ENCODE measurements around the gene KCTD21.

Gene KCTD21

DNA sequence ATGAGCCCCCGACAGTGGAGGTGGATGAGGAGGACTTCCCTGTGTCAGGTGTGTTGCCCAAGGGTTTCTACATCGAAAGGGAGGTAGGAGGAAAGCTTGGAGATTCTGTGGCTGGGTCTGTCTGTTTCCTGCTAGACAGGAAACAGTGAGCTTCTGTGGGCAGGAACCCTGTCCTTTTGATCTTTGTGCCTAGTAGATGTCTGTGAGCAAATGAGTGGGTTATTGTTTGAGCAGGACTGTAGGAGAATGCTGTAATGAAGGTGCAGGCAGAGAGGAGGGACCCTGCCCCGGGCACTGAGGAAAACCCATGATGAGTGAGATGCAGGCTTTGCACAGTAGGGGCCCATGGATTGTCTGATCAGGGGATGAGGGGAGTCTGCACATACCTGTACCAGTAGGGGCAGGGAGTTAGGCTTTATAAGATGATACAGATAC, 14.3 kb upstream of the KCTD21 start:
- Histone ChIP-seq H4K20me1 (ENCODE audit: insufficient read depth, low read length, poor library complexity, severe bottlenecking) (no peaks in the 10 kb centered on the region), H3K36me3 (ENCODE audit: insufficient read depth, low read length) (no peaks in the 10 kb centered on the region; the same call in 1 of the 2 replicates), H3K27me3 (ENCODE audit: insufficient read depth, low read length, poor library complexity, severe bottlenecking) (no peaks in the 10 kb centered on the region), H3K4me3 (ENCODE audit: low read length, poor library complexity, severe bottlenecking) (peak overlapping the region; percentile 64), H3K4me2 (ENCODE audit: low read depth, low read length, poor library complexity, severe bottlenecking) (peak overlapping the region; percentile 79), H2AFZ (ENCODE audit: low read length) (0 out of 2 replicates have a peak overlapping the region, but pooled peaks have one; percentile 34), H3K9me2 (replicated peaks; ENCODE audit: low read depth, low read length) (no peaks in the 10 kb centered on the region), H3K9me3 (ENCODE audit: insufficient read depth, low read depth, low read length) (no peaks in the 10 kb centered on the region), H3K9ac (ENCODE audit: low read depth, low read length, poor library complexity, severe bottlenecking) (peak overlapping the region; percentile 50), H3K4me1 (ENCODE audit: insufficient read depth, low read length, poor library complexity, severe bottlenecking) (peaks cover 29% of the 10 kb centered on the region), H3F3A (ENCODE audit: low read depth) (0 out of 2 replicates have a peak, but pooled peaks cover 4% of the 10 kb centered on the region), H3K79me2 (ENCODE audit: insufficient read depth, low read length) (no peaks in the 10 kb centered on the region)
- TF ChIP-seq EZH2phosphoT487 (IDR thresholded peaks at IDR 0.05; ENCODE audit: borderline replicate concordance), result no peak
- TF ChIP-seq, protein P1, sequence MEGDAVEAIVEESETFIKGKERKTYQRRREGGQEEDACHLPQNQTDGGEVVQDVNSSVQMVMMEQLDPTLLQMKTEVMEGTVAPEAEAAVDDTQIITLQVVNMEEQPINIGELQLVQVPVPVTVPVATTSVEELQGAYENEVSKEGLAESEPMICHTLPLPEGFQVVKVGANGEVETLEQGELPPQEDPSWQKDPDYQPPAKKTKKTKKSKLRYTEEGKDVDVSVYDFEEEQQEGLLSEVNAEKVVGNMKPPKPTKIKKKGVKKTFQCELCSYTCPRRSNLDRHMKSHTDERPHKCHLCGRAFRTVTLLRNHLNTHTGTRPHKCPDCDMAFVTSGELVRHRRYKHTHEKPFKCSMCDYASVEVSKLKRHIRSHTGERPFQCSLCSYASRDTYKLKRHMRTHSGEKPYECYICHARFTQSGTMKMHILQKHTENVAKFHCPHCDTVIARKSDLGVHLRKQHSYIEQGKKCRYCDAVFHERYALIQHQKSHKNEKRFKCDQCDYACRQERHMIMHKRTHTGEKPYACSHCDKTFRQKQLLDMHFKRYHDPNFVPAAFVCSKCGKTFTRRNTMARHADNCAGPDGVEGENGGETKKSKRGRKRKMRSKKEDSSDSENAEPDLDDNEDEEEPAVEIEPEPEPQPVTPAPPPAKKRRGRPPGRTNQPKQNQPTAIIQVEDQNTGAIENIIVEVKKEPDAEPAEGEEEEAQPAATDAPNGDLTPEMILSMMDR (conservative IDR thresholded peaks at IDR 0.05; ENCODE audit: low read length), result no peak

DNA sequence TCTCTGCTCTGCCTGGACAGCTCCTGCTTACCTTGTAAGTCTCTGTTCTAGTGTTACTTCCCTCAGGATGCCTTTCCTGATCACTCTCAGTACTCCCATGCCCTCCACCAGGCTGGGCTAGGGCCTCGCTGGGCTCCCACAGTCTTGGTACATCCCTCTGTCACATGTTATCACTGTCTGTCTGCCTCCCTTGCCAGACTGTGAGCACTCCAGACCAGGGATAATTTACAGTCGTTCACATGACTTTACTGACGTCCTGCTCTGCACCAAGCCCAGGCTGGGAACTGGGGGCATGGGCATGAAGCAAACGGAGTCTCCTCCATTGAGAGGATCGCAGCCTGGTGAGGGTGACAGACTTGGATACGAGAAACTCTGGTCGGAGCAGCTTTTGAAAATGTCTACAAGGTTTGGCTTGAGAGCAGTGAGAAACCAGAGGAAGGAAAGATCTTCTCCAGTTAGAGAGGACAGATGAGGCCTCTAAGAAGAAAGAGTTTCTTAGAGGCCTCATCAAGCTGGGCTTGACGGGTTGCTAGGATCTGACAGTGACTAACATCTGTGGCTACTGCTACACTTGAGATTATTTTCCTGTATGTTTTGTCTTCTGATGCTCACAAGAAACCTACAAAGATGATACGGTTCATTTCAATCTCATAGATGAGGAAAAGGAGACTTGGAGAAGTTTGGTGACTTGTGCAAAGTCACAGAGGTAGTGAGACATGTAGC, 12.8 kb upstream of the KCTD21 start:
- Histone ChIP-seq H3K9ac (ENCODE audit: low read depth, low read length, poor library complexity, severe bottlenecking) (peak overlapping the region; percentile 31), H3K4me1 (ENCODE audit: insufficient read depth, low read length, poor library complexity, severe bottlenecking) (peaks cover 29% of the 10 kb centered on the region), H3K79me2 (ENCODE audit: insufficient read depth, low read length) (no peaks in the 10 kb centered on the region), H3K36me3 (ENCODE audit: insufficient read depth, low read length) (no peaks in the 10 kb centered on the region; the same call in 1 of the 2 replicates), H3F3A (ENCODE audit: low read depth) (0 out of 2 replicates have a peak, but pooled peaks cover 4% of the 10 kb centered on the region), H3K9me3 (ENCODE audit: insufficient read depth, low read depth, low read length) (no peaks in the 10 kb centered on the region), H2AFZ (ENCODE audit: low read length) (no peak overlapping the region), H3K4me2 (ENCODE audit: low read depth, low read length, poor library complexity, severe bottlenecking) (peak overlapping the region; percentile 79), H3K9me2 (replicated peaks; ENCODE audit: low read depth, low read length) (no peaks in the 10 kb centered on the region), H3K27me3 (ENCODE audit: insufficient read depth, low read length, poor library complexity, severe bottlenecking) (no peaks in the 10 kb centered on the region), H3K4me3 (ENCODE audit: low read length, poor library complexity, severe bottlenecking) (no peak overlapping the region), H4K20me1 (ENCODE audit: insufficient read depth, low read length, poor library complexity, severe bottlenecking) (no peaks in the 10 kb centered on the region)
- no peak for TF ChIP-seq EZH2phosphoT487 (IDR thresholded peaks at IDR 0.05; ENCODE audit: borderline replicate concordance)
- TF ChIP-seq, protein P1 (conservative IDR thresholded peaks at IDR 0.05; ENCODE audit: low read length), result no peak

DNA sequence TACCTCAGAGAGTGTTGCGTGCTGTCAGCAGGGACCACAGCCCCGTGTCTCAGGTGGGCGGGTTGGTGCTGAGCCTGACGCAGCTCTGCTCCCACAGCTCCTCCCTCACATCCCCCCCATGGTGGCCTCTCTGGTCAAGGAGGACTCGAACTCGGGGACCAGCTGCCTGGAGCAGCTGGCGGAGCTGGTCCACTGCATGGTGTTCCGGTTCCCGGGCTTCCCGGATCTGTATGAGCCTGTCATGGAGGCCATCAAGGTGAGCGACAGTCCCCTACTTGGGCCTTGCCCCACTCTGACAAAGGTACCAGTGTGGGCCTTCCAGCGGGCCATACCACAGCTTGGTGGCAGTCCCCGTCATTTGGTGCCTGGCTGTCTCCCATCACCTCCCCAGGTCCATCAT, 12.1 kb upstream of the KCTD21 start:
- no peak for TF ChIP-seq EZH2phosphoT487 (IDR thresholded peaks at IDR 0.05; ENCODE audit: borderline replicate concordance)
- TF ChIP-seq, protein P1 (conservative IDR thresholded peaks at IDR 0.05; ENCODE audit: low read length), result no peak
- no peaks in the 10 kb centered on the region for H3K9me3 ChIP-seq (ENCODE audit: insufficient read depth, low read depth, low read length)
- no peak overlapping the region for H3K4me3 ChIP-seq (ENCODE audit: low read length, poor library complexity, severe bottlenecking)
- H3K4me2 ChIP-seq (ENCODE audit: low read depth, low read length, poor library complexity, severe bottlenecking), result no peak overlapping the region
- H3K9me2 ChIP-seq (replicated peaks; ENCODE audit: low read depth, low read length), result no peaks in the 10 kb centered on the region
- no peak overlapping the region for H2AFZ ChIP-seq (ENCODE audit: low read length)
- H3K9ac ChIP-seq (ENCODE audit: low read depth, low read length, poor library complexity, severe bottlenecking), result no peak overlapping the region
- H3K79me2 ChIP-seq (ENCODE audit: insufficient read depth, low read length), result no peaks in the 10 kb centered on the region
- no peaks in the 10 kb centered on the region for H3K27me3 ChIP-seq (ENCODE audit: insufficient read depth, low read length, poor library complexity, severe bottlenecking)
- no peaks in the 10 kb centered on the region for H4K20me1 ChIP-seq (ENCODE audit: insufficient read depth, low read length, poor library complexity, severe bottlenecking)
- peaks cover 29% of the 10 kb centered on the region for H3K4me1 ChIP-seq (ENCODE audit: insufficient read depth, low read length, poor library complexity, severe bottlenecking)
- no peaks in the 10 kb centered on the region; the same call in 1 of the 2 replicates for H3K36me3 ChIP-seq (ENCODE audit: insufficient read depth, low read length)
- H3F3A ChIP-seq (ENCODE audit: low read depth), result 0 out of 2 replicates have a peak, but pooled peaks cover 4% of the 10 kb centered on the region

Measured in Loucy (cell line).